Measurements from ENCODE around the gene ZNF581. TPM values are rescaled to one million over a fixed set of nuclear protein-coding genes. Genes with fewer than 3 reads are reported as not detected.

Gene ZNF581
- polyA plus RNA-seq, 1 of the 3 experiments (the other 2 are of a cell fraction): 24.7 TPM

DNA sequence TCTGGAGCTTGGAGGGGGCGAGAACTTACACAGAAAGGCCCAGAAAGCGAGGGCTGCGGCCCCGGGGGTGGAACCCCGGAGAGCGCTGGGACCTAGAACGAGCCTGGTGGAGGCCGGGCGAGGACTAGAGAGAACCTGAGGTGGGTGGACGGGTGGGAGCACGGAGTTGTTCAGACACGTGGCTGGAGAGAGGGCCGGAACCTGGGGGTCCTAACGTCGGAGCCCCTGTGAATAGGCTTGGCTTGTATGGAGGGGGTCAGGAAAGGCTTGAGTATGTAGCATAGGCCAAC, 383 bp downstream of the ZNF581 start:
- Histone ChIP-seq H3K9me3 (no peaks in the 10 kb centered on the region), H3K9me2 (no peaks in the 10 kb centered on the region), H3K4me2 (peak overlapping the region; percentile 95), H3K27ac (ENCODE audit: low read depth in 2 of 2, low read length in 1 of 2) (peak overlapping the region; percentile 85 to 88; a peak in 3 of 4 replicates), H3K79me2 (ENCODE audit: insufficient read depth) (peaks cover 77% of the 10 kb centered on the region), H3K9ac (peak overlapping the region; percentile 86), H2AFZ (ENCODE audit: low read depth) (no peak overlapping the region), H3K4me3 (ENCODE audit: low read depth in 2 of 2, low read length in 1 of 2) (peak overlapping the region; percentile 53 to 81), H3K36me3 (replicated peaks in 1 of 2; ENCODE audit: control insufficient read depth in 1 of 2, insufficient read depth in 2 of 2, low read length in 1 of 2) (peaks cover 3 to 13% of the 10 kb centered on the region in 2 experiments), H4K20me1 (ENCODE audit: insufficient read depth) (no peaks in the 10 kb centered on the region), H3K4me1 (ENCODE audit: control insufficient read depth in 1 of 2, insufficient read depth in 2 of 2, low read depth in 1 of 2, low read length in 1 of 2) (peaks cover 21 to 47% of the 10 kb centered on the region in 2 experiments; a peak in 2 of 4 replicates), H3F3A (replicated peaks; ENCODE audit: insufficient read depth) (peaks cover 38% of the 10 kb centered on the region), H3K27me3 (ENCODE audit: insufficient read depth) (no peaks in the 10 kb centered on the region)
- TF ChIP-seq SIN3A (IDR thresholded peaks at IDR 0.05; ENCODE audit: borderline replicate concordance, low read depth, low read length): no peak
- no peak for TF ChIP-seq GATA2 (CRISPR knock-in tag; IDR thresholded peaks at IDR 0.05)
- no peak for TF ChIP-seq CHD2 (IDR thresholded peaks at IDR 0.05; ENCODE audit: low read length, partially characterized antibody)
- TF ChIP-seq YY1 (IDR thresholded peaks at IDR 0.05; ENCODE audit: low read depth): no peak
- TF ChIP-seq, protein P1, sequence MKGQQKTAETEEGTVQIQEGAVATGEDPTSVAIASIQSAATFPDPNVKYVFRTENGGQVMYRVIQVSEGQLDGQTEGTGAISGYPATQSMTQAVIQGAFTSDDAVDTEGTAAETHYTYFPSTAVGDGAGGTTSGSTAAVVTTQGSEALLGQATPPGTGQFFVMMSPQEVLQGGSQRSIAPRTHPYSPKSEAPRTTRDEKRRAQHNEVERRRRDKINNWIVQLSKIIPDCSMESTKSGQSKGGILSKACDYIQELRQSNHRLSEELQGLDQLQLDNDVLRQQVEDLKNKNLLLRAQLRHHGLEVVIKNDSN (IDR thresholded peaks at IDR 0.05; ENCODE audit: borderline replicate concordance, low read depth): no peak
- TF ChIP-seq NRF1 (IDR thresholded peaks at IDR 0.05; ENCODE audit: low read depth, low read length): no peak
- TF ChIP-seq MEF2A (IDR thresholded peaks at IDR 0.05; ENCODE audit: borderline replicate concordance, low read depth): no peak
- TF ChIP-seq NFIC (IDR thresholded peaks at IDR 0.05; ENCODE audit: borderline replicate concordance): no peak
- TF ChIP-seq JUND (IDR thresholded peaks at IDR 0.05): no peak
- TF ChIP-seq, protein P2, sequence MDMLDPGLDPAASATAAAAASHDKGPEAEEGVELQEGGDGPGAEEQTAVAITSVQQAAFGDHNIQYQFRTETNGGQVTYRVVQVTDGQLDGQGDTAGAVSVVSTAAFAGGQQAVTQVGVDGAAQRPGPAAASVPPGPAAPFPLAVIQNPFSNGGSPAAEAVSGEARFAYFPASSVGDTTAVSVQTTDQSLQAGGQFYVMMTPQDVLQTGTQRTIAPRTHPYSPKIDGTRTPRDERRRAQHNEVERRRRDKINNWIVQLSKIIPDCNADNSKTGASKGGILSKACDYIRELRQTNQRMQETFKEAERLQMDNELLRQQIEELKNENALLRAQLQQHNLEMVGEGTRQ (IDR thresholded peaks at IDR 0.05; ENCODE audit: borderline replicate concordance, low read depth, low read length): no peak
- TF ChIP-seq, protein P3, sequence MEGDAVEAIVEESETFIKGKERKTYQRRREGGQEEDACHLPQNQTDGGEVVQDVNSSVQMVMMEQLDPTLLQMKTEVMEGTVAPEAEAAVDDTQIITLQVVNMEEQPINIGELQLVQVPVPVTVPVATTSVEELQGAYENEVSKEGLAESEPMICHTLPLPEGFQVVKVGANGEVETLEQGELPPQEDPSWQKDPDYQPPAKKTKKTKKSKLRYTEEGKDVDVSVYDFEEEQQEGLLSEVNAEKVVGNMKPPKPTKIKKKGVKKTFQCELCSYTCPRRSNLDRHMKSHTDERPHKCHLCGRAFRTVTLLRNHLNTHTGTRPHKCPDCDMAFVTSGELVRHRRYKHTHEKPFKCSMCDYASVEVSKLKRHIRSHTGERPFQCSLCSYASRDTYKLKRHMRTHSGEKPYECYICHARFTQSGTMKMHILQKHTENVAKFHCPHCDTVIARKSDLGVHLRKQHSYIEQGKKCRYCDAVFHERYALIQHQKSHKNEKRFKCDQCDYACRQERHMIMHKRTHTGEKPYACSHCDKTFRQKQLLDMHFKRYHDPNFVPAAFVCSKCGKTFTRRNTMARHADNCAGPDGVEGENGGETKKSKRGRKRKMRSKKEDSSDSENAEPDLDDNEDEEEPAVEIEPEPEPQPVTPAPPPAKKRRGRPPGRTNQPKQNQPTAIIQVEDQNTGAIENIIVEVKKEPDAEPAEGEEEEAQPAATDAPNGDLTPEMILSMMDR (IDR thresholded peaks at IDR 0.05): no peak
- no peak for TF ChIP-seq TCF12 (IDR thresholded peaks at IDR 0.05)
- no peak for TF ChIP-seq FOXM1 (IDR thresholded peaks at IDR 0.05; ENCODE audit: low read depth)
- ChIA-PET CTCF (interaction anchor here (1.2 to 3.9 kb wide), 3 partner anchors 12 to 37 kb away, joined by 3 to 22 read pairs (median 7); no protein-coding TSS in a partner anchor), POLR2A (no interaction called here)
- 0% methylated on average over 13 of the region's 15 CpGs for WGBS (ENCODE audit: low lambda C conversion rate)
- DNase-seq: no peak

DNA sequence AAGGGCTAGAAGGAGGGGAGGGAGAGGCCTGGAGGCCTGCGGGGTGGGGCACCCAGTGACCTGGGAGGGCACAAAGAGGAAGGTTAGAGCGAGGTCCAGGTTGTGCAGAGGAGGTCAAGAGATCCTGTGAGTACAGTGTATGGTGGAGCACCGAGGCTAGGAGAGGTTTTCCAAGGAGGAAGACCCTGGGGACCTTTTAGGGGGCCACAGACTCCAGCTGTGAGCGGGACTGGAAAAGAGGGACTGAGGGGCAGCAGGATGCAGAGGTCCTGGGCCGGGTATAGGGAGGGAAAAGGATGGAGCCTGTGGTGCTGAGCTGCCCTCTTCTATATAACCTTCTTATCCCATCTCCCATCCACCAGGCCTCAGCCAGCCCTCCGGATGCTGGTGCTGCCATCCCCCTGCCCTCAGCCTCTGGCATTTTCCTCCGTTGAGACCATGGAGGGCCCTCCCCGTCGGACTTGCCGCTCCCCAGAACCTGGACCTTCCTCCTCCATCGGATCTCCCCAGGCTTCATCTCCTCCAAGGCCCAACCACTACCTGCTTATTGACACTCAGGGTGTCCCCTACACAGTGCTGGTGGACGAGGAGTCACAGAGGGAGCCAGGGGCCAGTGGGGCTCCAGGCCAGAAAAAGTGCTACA, 863 bp downstream of the ZNF581 start:
- Histone ChIP-seq H3K27ac (ENCODE audit: low read depth in 2 of 2, low read length in 1 of 2) (peak overlapping the region in 1 of 2 experiments; percentile 88; a peak in 3 of 4 replicates), H3K9me2 (no peaks in the 10 kb centered on the region), H3K9me3 (no peaks in the 10 kb centered on the region), H3K27me3 (ENCODE audit: insufficient read depth) (no peaks in the 10 kb centered on the region), H3F3A (replicated peaks; ENCODE audit: insufficient read depth) (peaks cover 34% of the 10 kb centered on the region), H4K20me1 (ENCODE audit: insufficient read depth) (no peaks in the 10 kb centered on the region), H2AFZ (ENCODE audit: low read depth) (no peak overlapping the region), H3K4me1 (ENCODE audit: control insufficient read depth in 1 of 2, insufficient read depth in 2 of 2, low read depth in 1 of 2, low read length in 1 of 2) (peaks cover 21 to 49% of the 10 kb centered on the region in 2 experiments; a peak in 2 of 4 replicates), H3K9ac (peak overlapping the region; percentile 86), H3K79me2 (ENCODE audit: insufficient read depth) (peaks cover 73% of the 10 kb centered on the region), H3K36me3 (replicated peaks in 1 of 2; ENCODE audit: control insufficient read depth in 1 of 2, insufficient read depth in 2 of 2, low read length in 1 of 2) (peaks cover 3 to 13% of the 10 kb centered on the region in 2 experiments), H3K4me3 (ENCODE audit: low read depth in 2 of 2, low read length in 1 of 2) (peak overlapping the region; percentile 53 to 81), H3K4me2 (peak overlapping the region; percentile 95)
- TF ChIP-seq POLR2AphosphoS5 (IDR thresholded peaks at IDR 0.05; ENCODE audit: low read depth, low read length) (peak; percentile 23; the same call in 1 of the 2 replicates), FOXM1 (IDR thresholded peaks at IDR 0.05; ENCODE audit: low read depth) (no peak), RXRA (IDR thresholded peaks at IDR 0.05; ENCODE audit: borderline replicate concordance, low read depth) (no peak), FOSL2 (IDR thresholded peaks at IDR 0.05; ENCODE audit: borderline replicate concordance, low read depth) (no peak)
- ChIA-PET POLR2A (no interaction called here), CTCF (interaction anchor here (1.2 to 3.9 kb wide), 4 partner anchors 10 to 38 kb away, joined by 3 to 22 read pairs (median 6); no protein-coding TSS in a partner anchor)
- 47% methylated on average over 12 of the region's 12 CpGs for WGBS (ENCODE audit: low lambda C conversion rate)
- DNase-seq: peak; percentile 9

All from SK-N-SH (cell line).